GM18511 (cell line): ENCODE data around the gene PRELID1.
"Not testable (repeated sequence)": the region's sequence is repeated elsewhere in the genome, so short reads cannot be mapped to it uniquely, and the experiment has no call there.

Experiments used
- ATAC-seq: cut with Tn5 transposase; IDR thresholded peaks from one replicate; pipeline ENCODE4 v1.9.1; 2021; ENCODE audit warnings: mild to moderate bottlenecking, moderate library complexity; ENCODE audit not compliant: unreplicated experiment

Gene PRELID1

GRCh38 chr5:177334781-177335700, 31.4 kb downstream of the PRELID1 start:
- no peak for ATAC-seq

GRCh38 chr5:177335701-177336065, 32.1 kb downstream of the PRELID1 start:
- no peak for ATAC-seq

- ATAC-seq, result no peak
Measured at GRCh38 chr5:177336112-177336511, 32.5 kb downstream of the PRELID1 start.

DNA sequence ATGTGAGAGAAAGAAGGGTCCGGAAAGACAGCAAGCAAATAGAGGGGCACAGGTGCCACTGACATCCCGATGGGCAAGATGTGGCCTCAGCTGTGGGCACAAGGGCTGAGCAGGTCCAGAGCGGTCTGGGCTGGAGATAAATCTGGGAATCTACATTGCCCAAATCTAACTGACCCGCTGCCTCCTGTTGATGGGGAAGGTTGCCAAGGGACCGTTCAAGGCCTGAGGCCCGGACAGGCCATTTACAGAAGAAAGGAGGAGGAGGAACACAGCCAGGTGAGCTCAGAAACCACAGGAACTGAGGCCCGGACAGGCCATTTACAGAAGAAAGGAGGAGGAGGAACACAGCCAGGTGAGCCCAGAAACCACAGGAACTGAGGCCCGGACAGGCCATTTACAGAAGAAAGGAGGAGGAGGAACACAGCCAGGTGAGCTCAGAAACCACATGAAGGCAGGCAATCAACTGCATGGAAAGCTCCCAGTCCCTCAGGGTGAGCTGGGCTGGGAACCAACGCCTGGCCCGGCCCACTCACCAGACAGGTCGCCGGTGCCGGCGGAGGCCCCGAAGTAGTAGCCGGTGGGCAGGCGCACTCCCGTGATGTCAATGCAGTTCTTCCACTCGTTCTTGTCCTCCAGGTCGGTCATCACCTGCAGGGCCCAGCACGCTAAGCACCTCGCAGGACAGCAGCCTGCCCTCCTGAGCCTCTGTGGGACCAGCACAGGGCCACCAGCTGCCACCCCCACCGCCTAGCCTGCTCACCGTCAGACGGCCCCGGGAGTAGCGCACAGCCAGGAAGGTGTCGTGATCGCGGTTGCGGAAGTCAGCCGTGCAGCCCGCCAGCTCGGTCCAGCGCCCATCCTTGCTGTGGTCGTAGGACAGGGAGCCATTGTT, 33.2 kb downstream of the PRELID1 start:
- no peak for ATAC-seq

DNA sequence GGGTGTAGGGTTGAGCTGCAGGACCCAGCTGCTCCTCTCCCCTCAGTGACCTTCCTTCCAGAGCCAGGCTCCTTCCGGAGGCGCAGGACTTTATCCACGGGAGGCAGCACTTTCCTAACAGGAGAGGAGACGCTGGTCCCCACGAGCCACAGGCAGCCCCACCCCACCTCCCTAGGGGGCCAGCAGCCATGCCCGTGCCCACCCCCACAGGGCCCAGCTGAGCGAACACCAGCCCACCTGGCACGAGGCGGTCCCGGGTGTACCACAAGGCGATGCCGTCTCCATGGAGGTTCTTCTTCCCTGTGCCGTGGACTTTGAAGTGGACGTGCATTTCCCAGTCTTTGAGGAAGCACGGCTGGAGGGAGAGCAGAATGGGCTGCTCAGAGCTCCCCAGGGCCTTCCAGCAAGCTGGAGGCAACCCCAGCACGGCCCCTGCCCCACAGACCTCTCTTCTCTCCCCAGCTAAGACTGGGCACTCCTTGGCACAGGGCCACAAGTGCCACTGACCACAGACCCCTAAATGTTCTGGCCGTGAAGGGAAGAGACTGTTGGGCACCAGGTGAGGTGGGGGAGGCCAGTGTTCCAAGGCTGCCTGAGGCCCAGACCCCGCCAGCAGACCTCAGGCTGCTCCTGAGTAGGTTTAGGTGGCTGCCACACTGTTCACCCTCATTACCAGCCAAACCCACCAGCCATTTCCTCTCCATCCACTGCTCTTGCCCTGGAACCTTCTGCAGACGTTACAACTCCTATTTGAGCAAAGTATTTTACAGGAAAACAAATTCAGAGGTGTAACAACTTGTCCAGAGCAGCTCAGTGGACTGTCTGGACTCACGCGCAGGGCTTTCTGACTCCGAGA, 34.9 kb downstream of the PRELID1 start:
- no peak for ATAC-seq

DNA sequence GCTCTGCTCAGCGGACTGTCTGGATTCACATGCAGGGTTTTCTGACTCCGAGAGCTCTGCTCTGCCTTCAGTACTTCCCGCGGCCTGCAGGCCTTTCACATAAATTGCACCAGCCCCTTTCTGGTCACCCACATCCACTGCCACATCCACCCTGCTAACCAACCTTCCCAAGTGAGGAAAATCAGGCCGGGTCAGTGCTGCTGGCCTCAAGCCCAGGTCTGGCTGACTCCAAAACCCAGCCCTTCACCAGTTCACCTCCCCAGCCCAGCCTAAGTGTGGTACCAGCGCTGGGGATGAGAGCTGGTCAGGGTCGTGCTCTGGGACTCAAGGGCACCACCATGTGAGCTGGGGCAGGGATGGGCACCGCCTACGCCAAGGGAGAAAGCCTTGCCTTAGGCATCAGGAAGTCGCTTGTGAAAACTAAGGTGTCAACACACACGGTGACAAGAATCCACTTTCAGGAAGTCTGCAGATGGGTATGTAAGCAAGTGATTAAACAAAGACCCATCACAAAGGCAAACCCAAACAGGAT, 35.6 kb downstream of the PRELID1 start:
- ATAC-seq, result no peak

GRCh38 chr5:177343000-177343399, 39.4 kb downstream of the PRELID1 start:
- ATAC-seq, result not testable (repeated sequence)

GRCh38 chr5:177343777-177344176, 40.2 kb downstream of the PRELID1 start:
- no peak for ATAC-seq

GRCh38 chr5:177344891-177345290, 41.3 kb downstream of the PRELID1 start:
- ATAC-seq, result no peak

DNA sequence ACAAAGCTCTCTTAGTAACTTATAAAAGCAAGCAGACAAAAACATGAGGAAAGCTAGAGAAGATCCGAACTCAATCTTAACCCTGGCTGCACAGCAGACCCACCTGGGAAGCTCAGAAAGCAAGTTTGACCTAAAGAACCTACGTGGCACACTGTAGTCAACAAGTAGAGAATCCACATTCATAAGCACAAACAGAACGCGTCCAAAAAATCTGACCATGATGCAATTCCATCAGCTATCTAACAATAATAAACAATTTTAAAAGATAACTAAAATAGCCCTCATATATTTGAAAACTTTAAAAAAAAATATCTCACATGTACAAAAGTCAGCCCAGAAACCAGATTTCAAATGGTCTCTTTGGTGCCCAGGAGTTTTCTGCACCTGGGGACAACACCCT, 43.2 kb downstream of the PRELID1 start:
- no peak for ATAC-seq

GRCh38 chr5:177347699-177348098, 44.1 kb downstream of the PRELID1 start:
- no peak for ATAC-seq

- ATAC-seq, result no peak
Measured at GRCh38 chr5:177349362-177349647, 45.7 kb downstream of the PRELID1 start.

- ATAC-seq, result no peak
Measured at GRCh38 chr5:177349762-177350161, 46.2 kb downstream of the PRELID1 start.

DNA sequence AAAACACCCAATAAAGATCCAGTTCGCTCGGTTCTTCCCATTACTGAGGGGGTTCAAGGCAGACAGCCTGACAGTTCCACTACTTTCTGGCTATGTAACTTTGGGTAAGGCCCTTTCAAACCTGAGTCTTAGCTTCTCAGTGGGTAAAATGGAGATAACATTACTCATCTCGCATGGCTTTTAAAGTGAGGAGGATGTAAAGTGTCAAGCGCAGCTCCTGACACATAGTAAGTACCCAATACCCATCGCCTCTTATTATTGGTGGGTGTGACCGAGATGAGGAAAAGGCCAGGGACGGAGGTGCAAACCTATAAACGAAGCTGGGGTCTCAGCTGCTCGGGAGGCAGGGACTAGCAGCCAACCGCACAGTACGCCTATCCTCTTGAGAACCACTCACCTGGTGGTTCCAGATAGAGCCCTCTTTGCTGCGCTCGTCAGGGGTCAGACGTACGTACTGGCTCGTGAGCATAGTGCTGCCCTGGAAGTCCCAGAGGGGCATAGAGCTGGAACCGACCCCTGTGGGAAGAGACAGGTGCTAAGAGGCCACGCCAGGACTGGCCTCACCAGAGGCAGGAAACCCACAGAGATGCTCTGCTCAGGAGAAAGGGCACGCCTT, 47.3 kb downstream of the PRELID1 start:
- ATAC-seq, result peak; percentile 3

- peak; percentile 96 for ATAC-seq
Measured at GRCh38 chr5:177351392-177352329, 48.1 kb downstream of the PRELID1 start, which contains the start of gene LMAN2. TSS of gene LMAN2 (minus strand) at chr5:177351668. CDS start at chr5:177351647, 21 bp downstream.

- ATAC-seq, result no peak
Measured at GRCh38 chr5:177353093-177353492, 49.5 kb downstream of the PRELID1 start.

DNA sequence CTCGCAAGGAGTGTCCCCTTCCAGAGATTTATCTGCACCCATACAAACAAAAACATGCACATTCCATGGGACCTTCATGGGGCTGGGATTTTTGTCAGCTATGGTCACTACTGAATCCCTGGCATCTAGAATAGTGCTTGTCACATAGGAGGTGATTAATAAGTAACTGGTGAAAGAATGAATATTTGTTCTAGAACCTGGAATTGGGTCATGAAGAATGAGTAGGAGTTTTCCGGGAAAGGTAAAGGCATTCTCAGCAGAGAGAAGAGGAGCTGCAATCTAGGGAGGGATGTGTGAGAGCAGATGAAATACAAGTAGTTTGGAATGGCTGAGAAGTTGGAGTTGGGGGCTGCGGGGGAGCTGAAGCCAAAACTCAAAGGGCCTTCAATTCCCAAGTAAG, 50.7 kb downstream of the PRELID1 start:
- no peak for ATAC-seq

- ATAC-seq, result no peak
Measured at GRCh38 chr5:177354711-177355110, 51.1 kb downstream of the PRELID1 start.
